Stomach (tissue), 4 donors: ENCODE measurements around the gene MEGF6.

Source experiments
- CTCF ChIP-seq, 7 experiments: fragments of 450-650 bp in 4 of 7; fragments of 200-600 bp in 3 of 7; sonication (generic) in 3 of 7; IDR thresholded peaks; one replicate each; pipeline ENCODE4 v1.5.1; 2016 to 2019; ENCODE audit warnings: antibody characterized with exemption in 7 of 7, control low read depth in 2 of 7, mild to moderate bottlenecking in 1 of 7
- POLR2A ChIP-seq, 4 donors: fragments of 450-650 bp; IDR thresholded peaks; one replicate each; pipeline ENCODE4 v1.6.1; 2016; ENCODE audit warnings: antibody characterized with exemption in 4 of 4, control low read depth in 2 of 4, mild to moderate bottlenecking in 1 of 4, moderate library complexity in 1 of 4
- POLR2AphosphoS5 ChIP-seq, 3 donors: sonication (generic); formaldehyde crosslinking; IDR thresholded peaks; one replicate each; pipeline ENCODE4 v1.6.1; 2016; ENCODE audit warnings: antibody characterized with exemption in 3 of 3

DNA sequence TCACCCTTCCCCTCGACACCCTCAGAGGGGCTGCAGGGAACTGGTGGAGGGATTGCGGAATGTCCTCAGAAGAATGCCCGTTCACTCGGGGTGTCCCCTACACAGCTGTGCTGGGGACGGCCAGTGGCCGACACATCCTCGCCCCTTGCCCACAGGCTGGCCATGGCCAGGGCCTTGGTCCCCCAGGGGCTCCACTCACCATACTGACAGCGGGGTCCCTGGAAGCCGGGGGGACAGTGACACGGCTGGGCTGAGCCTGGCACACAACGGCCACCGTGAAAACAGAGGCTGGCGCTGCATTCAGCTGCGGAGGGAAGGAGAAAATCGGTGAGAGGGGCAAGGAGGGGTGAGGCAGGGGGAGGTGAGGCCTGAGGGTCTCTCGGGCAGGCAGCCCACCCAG, 31.7 kb downstream of the MEGF6 start:
- TF ChIP-seq POLR2A (IDR thresholded peaks at IDR 0.05) (no peak), CTCF (IDR thresholded peaks at IDR 0.05) (no peak), POLR2AphosphoS5 (IDR thresholded peaks at IDR 0.05) (no peak)
